DOHH2 (cell line): ENCODE measurements around the gene CMTM3.
A peak's percentile ranks its signal among the peaks of the same experiment; 100 is the strongest.

Experiments
- H3F3A ChIP-seq: fragments of 200-600 bp; sonication (generic), shearing (Covaris generic); 2 replicates; pipeline ENCODE4 v1.6.0; 2016; ENCODE audit warnings: antibody characterized with exemption, mild to moderate bottlenecking; ENCODE audit not compliant: control insufficient read depth, insufficient read depth
- H3K27ac ChIP-seq: fragments of 200-600 bp; sonication (generic); 2 replicates; pipeline ENCODE4 v1.5.1; 2014; ENCODE audit warnings: low read depth, mild to moderate bottlenecking, low read length, moderate library complexity
- H3K27me3 ChIP-seq: fragments of 200-600 bp; sonication (generic); 2 replicates; pipeline ENCODE4 v1.6.1; 2014; ENCODE audit warnings: mild to moderate bottlenecking, low read length, mixed read lengths; ENCODE audit not compliant: control insufficient read depth
- H3K36me3 ChIP-seq: fragments of 200-600 bp; sonication (generic); 2 replicates; pipeline ENCODE4 v1.6.1; 2014; ENCODE audit warnings: mild to moderate bottlenecking, low read length, moderate library complexity, mixed read lengths; ENCODE audit not compliant: control insufficient read depth
- H3K4me1 ChIP-seq: fragments of 200-600 bp; sonication (generic); 2 replicates; pipeline ENCODE4 v1.6.1; 2014; ENCODE audit warnings: mild to moderate bottlenecking, low read length, mixed read lengths; ENCODE audit not compliant: control insufficient read depth
- H3K4me2 ChIP-seq: fragments of 200-600 bp; sonication (generic); 2 replicates; pipeline ENCODE4 v1.6.0; 2014; ENCODE audit warnings: mild to moderate bottlenecking, low read length, moderate library complexity
- H3K4me3 ChIP-seq: fragments of 200-600 bp; sonication (generic); 2 replicates; pipeline ENCODE4 v1.5.1; 2014; ENCODE audit warnings: mild to moderate bottlenecking, low read length, mixed read lengths
- H3K79me2 ChIP-seq: fragments of 200-600 bp; sonication (generic); 2 replicates; pipeline ENCODE4 v1.6.1; 2014; ENCODE audit warnings: mild to moderate bottlenecking, low read length, mixed read lengths; ENCODE audit not compliant: control insufficient read depth
- H3K9me2 ChIP-seq: fragments of 200-600 bp; sonication (generic); replicated peaks from 2 replicates; pipeline ENCODE4 v1.6.1; 2014; ENCODE audit warnings: mild to moderate bottlenecking, low read length, mixed read lengths; ENCODE audit not compliant: control insufficient read depth
- H3K9me3 ChIP-seq: fragments of 200-600 bp; sonication (generic); 2 replicates; pipeline ENCODE4 v1.6.1; 2014; ENCODE audit warnings: antibody characterized with exemption, low read length, mixed read lengths; ENCODE audit not compliant: control insufficient read depth, insufficient read depth
- H4K20me1 ChIP-seq: fragments of 200-600 bp; sonication (generic); 2 replicates; pipeline ENCODE4 v1.6.0; 2014; ENCODE audit warnings: low read depth, mild to moderate bottlenecking, antibody characterized with exemption, low read length, moderate library complexity; ENCODE audit not compliant: control insufficient read depth, insufficient read depth
- EZH2phosphoT487 ChIP-seq: fragments of 200-600 bp; sonication (generic); IDR thresholded peaks from 2 replicates; pipeline ENCODE4 v1.6.1; 2017; ENCODE audit warnings: borderline replicate concordance, mild to moderate bottlenecking, antibody characterized with exemption, low read length, moderate library complexity, mixed read lengths
- TF ChIP-seq, protein P1 (sequence below): fragments of 200-600 bp; sonication (generic); IDR thresholded peaks from one replicate; pipeline ENCODE4 v1.5.1; 2014; ENCODE audit warnings: antibody characterized with exemption, mild to moderate bottlenecking, low read depth, low read length; ENCODE audit not compliant: poor library complexity, severe bottlenecking

The CMTM3 gene

DNA sequence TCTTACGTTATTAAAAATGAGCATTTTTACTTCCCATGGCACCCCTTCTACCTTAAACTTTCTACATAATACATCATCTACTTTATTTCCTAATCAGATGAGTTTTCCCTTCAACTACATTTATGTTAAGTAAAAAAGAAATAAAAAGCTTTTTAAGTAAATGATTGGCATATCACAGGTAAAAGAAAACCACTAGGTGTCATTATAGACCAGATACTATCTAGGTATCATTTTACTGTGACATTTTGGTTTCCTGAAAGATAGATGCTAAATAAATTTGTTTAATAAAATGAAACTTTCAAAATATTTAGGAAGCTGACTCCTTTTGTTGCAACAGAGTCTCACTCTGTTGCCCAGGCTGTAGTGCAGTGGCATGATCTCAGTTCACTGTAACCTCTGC lies 42.1 kb upstream of the CMTM3 start:
- no peak overlapping the region for H3K4me2 ChIP-seq
- no peak overlapping the region for H3K27ac ChIP-seq
- 0 out of 2 replicates have a peak, but pooled peaks cover under 1% of the 10 kb centered on the region for H3F3A ChIP-seq
- H3K79me2 ChIP-seq, result peaks cover 9% of the 10 kb centered on the region
- H3K36me3 ChIP-seq, result peaks cover 71% of the 10 kb centered on the region
- no peaks in the 10 kb centered on the region for H4K20me1 ChIP-seq
- no peaks in the 10 kb centered on the region for H3K4me1 ChIP-seq
- no peak for TF ChIP-seq EZH2phosphoT487
- TF ChIP-seq, protein P1, sequence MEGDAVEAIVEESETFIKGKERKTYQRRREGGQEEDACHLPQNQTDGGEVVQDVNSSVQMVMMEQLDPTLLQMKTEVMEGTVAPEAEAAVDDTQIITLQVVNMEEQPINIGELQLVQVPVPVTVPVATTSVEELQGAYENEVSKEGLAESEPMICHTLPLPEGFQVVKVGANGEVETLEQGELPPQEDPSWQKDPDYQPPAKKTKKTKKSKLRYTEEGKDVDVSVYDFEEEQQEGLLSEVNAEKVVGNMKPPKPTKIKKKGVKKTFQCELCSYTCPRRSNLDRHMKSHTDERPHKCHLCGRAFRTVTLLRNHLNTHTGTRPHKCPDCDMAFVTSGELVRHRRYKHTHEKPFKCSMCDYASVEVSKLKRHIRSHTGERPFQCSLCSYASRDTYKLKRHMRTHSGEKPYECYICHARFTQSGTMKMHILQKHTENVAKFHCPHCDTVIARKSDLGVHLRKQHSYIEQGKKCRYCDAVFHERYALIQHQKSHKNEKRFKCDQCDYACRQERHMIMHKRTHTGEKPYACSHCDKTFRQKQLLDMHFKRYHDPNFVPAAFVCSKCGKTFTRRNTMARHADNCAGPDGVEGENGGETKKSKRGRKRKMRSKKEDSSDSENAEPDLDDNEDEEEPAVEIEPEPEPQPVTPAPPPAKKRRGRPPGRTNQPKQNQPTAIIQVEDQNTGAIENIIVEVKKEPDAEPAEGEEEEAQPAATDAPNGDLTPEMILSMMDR, result peak; percentile 19
- H3K27me3 ChIP-seq, result no peaks in the 10 kb centered on the region
- H3K4me3 ChIP-seq, result no peak overlapping the region
- no peaks in the 10 kb centered on the region for H3K9me3 ChIP-seq
- no peaks in the 10 kb centered on the region for H3K9me2 ChIP-seq

DNA sequence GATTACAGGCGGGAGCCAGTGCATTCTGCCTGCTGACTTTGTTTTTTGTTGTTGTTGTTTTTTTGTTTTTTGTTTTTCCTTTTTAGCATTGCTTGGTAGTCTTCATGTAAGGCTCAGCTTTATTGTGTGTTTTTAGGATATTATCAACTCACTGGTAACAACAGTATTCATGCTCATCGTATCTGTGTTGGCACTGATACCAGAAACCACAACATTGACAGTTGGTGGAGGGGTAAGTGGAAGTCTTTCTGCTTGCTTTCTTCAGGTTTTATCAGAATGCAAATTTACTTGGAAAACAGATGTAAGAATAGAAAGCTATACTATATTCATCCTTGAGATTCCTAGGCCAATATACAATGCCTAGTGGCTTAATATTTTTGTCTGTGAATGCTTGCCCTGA lies 41.5 kb upstream of the CMTM3 start:
- Histone ChIP-seq H3K36me3 (peaks cover 68% of the 10 kb centered on the region), H3K9me3 (no peaks in the 10 kb centered on the region), H3K27ac (no peak overlapping the region), H3F3A (peaks cover 6% of the 10 kb centered on the region; the same call in 1 of the 2 replicates), H3K9me2 (no peaks in the 10 kb centered on the region), H3K79me2 (peaks cover 4% of the 10 kb centered on the region), H4K20me1 (no peaks in the 10 kb centered on the region), H3K4me1 (no peaks in the 10 kb centered on the region), H3K4me3 (no peak overlapping the region), H3K27me3 (no peaks in the 10 kb centered on the region), H3K4me2 (no peak overlapping the region)
- no peak for TF ChIP-seq EZH2phosphoT487
- TF ChIP-seq, protein P1, result no peak

GRCh38 chr16:66563574-66564334 lies 40.8 kb upstream of the CMTM3 start:
- Histone ChIP-seq H3K27me3 (no peaks in the 10 kb centered on the region), H3K79me2 (no peaks in the 10 kb centered on the region; the same call in 1 of the 2 replicates), H3K27ac (no peak overlapping the region), H3K9me3 (no peaks in the 10 kb centered on the region), H3K4me2 (no peak overlapping the region), H3K4me1 (no peaks in the 10 kb centered on the region), H3F3A (peaks cover 6% of the 10 kb centered on the region; the same call in 1 of the 2 replicates), H3K4me3 (no peak overlapping the region), H3K36me3 (peaks cover 62% of the 10 kb centered on the region), H3K9me2 (no peaks in the 10 kb centered on the region), H4K20me1 (no peaks in the 10 kb centered on the region)
- TF ChIP-seq, protein P1, result no peak
- TF ChIP-seq EZH2phosphoT487, result no peak
